ENCODE measurements around the gene THUMPD3.

Gene THUMPD3

GRCh38 chr3:9352917-9353752 lies 9.7 kb upstream of the THUMPD3 start:
- DNase-seq (ENCODE audit: low read depth): peak; percentile 84
- no peak overlapping the region for H3K4me3 ChIP-seq (replicated peaks; ENCODE audit: low read depth, low read length)
- peak; percentile 99 for TF ChIP-seq CTCF (IDR thresholded peaks at IDR 0.05; ENCODE audit: low read length, missing control alignments)

GRCh38 chr3:9361691-9362388 lies 1.0 kb upstream of the THUMPD3 start:
- H3K4me3 ChIP-seq (replicated peaks; ENCODE audit: low read depth, low read length): peak overlapping the region; percentile 80
- DNase-seq (ENCODE audit: low read depth): no peak
- TF ChIP-seq CTCF (IDR thresholded peaks at IDR 0.05; ENCODE audit: low read length, missing control alignments): no peak

- H3K4me3 ChIP-seq (replicated peaks; ENCODE audit: low read depth, low read length): no peak overlapping the region
- no peak for DNase-seq (ENCODE audit: low read depth)
- no peak for TF ChIP-seq CTCF (IDR thresholded peaks at IDR 0.05; ENCODE audit: low read length, missing control alignments)
Measured at GRCh38 chr3:9369508-9369907, 6.7 kb downstream of the THUMPD3 start.

GRCh38 chr3:9373465-9373864 lies 10.6 kb downstream of the THUMPD3 start:
- TF ChIP-seq CTCF (IDR thresholded peaks at IDR 0.05; ENCODE audit: low read length, missing control alignments): no peak
- no peak for DNase-seq (ENCODE audit: low read depth)
- H3K4me3 ChIP-seq (replicated peaks; ENCODE audit: low read depth, low read length): no peak overlapping the region

GRCh38 chr3:9377981-9378380 lies 15.1 kb downstream of the THUMPD3 start:
- TF ChIP-seq CTCF (IDR thresholded peaks at IDR 0.05; ENCODE audit: low read length, missing control alignments): no peak
- no peak overlapping the region for H3K4me3 ChIP-seq (replicated peaks; ENCODE audit: low read depth, low read length)
- DNase-seq (ENCODE audit: low read depth): no peak

- no peak for DNase-seq (ENCODE audit: low read depth)
- no peak overlapping the region for H3K4me3 ChIP-seq (replicated peaks; ENCODE audit: low read depth, low read length)
- TF ChIP-seq CTCF (IDR thresholded peaks at IDR 0.05; ENCODE audit: low read length, missing control alignments): no peak
Measured at GRCh38 chr3:9379327-9379726, 16.5 kb downstream of the THUMPD3 start.
